ENCODE data around the gene TMEM272.
"Not testable (repeated sequence)": the region's sequence is repeated elsewhere in the genome, so short reads cannot be mapped to it uniquely, and the experiment has no call there.

The TMEM272 gene

GRCh38 chr13:51825681-51826254 lies 19.2 kb downstream of the TMEM272 start:
- TF ChIP-seq CTCF (IDR thresholded peaks at IDR 0.05; ENCODE audit: low read depth, low read length) (no peak), POLR2A (IDR thresholded peaks at IDR 0.05; ENCODE audit: extremely low read depth, insufficient read length) (no peak), MAX (IDR thresholded peaks at IDR 0.05; ENCODE audit: low read depth, low read length) (peak; percentile 19; the same call in 1 of the 2 replicates), MYC (IDR thresholded peaks at IDR 0.05; ENCODE audit: low read depth, low read length) (no peak)
- H3K4me3 ChIP-seq (ENCODE audit: low read depth, low read length): no peak overlapping the region
- no peak for DNase-seq (ENCODE audit: low read depth)

GRCh38 chr13:51825165-51825592 lies 19.8 kb downstream of the TMEM272 start:
- TF ChIP-seq MYC (IDR thresholded peaks at IDR 0.05; ENCODE audit: low read depth, low read length) (peak; percentile 79), MAX (IDR thresholded peaks at IDR 0.05; ENCODE audit: low read depth, low read length) (peak; percentile 64), POLR2A (IDR thresholded peaks at IDR 0.05; ENCODE audit: extremely low read depth, insufficient read length) (no peak)
- peak; percentile 97 for DNase-seq (ENCODE audit: low read depth)
- no peak overlapping the region for H3K4me3 ChIP-seq (ENCODE audit: low read depth, low read length)

- not testable (repeated sequence) for DNase-seq (ENCODE audit: low read depth); H3K4me3 ChIP-seq (ENCODE audit: low read depth, low read length)
Measured at GRCh38 chr13:51824712-51825111, 20.3 kb downstream of the TMEM272 start.

GRCh38 chr13:51823863-51824262 lies 21.1 kb downstream of the TMEM272 start:
- no peak for DNase-seq (ENCODE audit: low read depth)
- TF ChIP-seq MYC (IDR thresholded peaks at IDR 0.05; ENCODE audit: low read depth, low read length): no peak
- TF ChIP-seq CTCF (IDR thresholded peaks at IDR 0.05; ENCODE audit: low read depth, low read length): no peak
- no peak for TF ChIP-seq POLR2A (IDR thresholded peaks at IDR 0.05; ENCODE audit: extremely low read depth, insufficient read length)
- no peak for TF ChIP-seq MAX (IDR thresholded peaks at IDR 0.05; ENCODE audit: low read depth, low read length)
- H3K4me3 ChIP-seq (ENCODE audit: low read depth, low read length): no peak overlapping the region

- no peak for DNase-seq (ENCODE audit: low read depth)
- H3K4me3 ChIP-seq (ENCODE audit: low read depth, low read length): no peak overlapping the region
- TF ChIP-seq POLR2A (IDR thresholded peaks at IDR 0.05; ENCODE audit: extremely low read depth, insufficient read length): no peak
- TF ChIP-seq MAX (IDR thresholded peaks at IDR 0.05; ENCODE audit: low read depth, low read length): no peak
- TF ChIP-seq CTCF (IDR thresholded peaks at IDR 0.05; ENCODE audit: low read depth, low read length): no peak
- no peak for TF ChIP-seq MYC (IDR thresholded peaks at IDR 0.05; ENCODE audit: low read depth, low read length)
Measured at GRCh38 chr13:51823359-51823758, 21.6 kb downstream of the TMEM272 start.

GRCh38 chr13:51822106-51822815 lies 22.7 kb downstream of the TMEM272 start:
- TF ChIP-seq CTCF (IDR thresholded peaks at IDR 0.05; ENCODE audit: low read depth, low read length): no peak
- TF ChIP-seq MYC (IDR thresholded peaks at IDR 0.05; ENCODE audit: low read depth, low read length): no peak
- TF ChIP-seq MAX (IDR thresholded peaks at IDR 0.05; ENCODE audit: low read depth, low read length): no peak
- no peak for TF ChIP-seq POLR2A (IDR thresholded peaks at IDR 0.05; ENCODE audit: extremely low read depth, insufficient read length)
- no peak overlapping the region for H3K4me3 ChIP-seq (ENCODE audit: low read depth, low read length)
- no peak for DNase-seq (ENCODE audit: low read depth)

Measured in NB4 (cell line).